ENCODE measurements around the gene GLB1L2. TPM values are rescaled to one million over a fixed set of nuclear protein-coding genes. Genes with fewer than 3 reads are reported as not detected.
A peak's percentile ranks its signal among the peaks of the same experiment; 100 is the strongest.
"Not testable (repeated sequence)": the region's sequence is repeated elsewhere in the genome, so short reads cannot be mapped to it uniquely, and the experiment has no call there.

The GLB1L2 gene
- total RNA-seq, 2 experiments from 2014 or later: 2.1 to 2.5 TPM

- POLR2A ChIA-PET: no interaction called here
- H3K27me3 Mint-ChIP-seq: no peaks in the 10 kb centered on the region
- no peak for DNase-seq
- peaks cover 3% of the 10 kb centered on the region for H3K4me1 Mint-ChIP-seq
- H3K27ac Mint-ChIP-seq: no peak overlapping the region
- CTCF ChIA-PET: interaction anchor here (1.4 kb wide), 1 partner anchor 37 kb away, joined by 3 read pairs; no protein-coding TSS in a partner anchor
- no peaks in the 10 kb centered on the region for H3K9me3 Mint-ChIP-seq
- H3K36me3 Mint-ChIP-seq (ENCODE audit: low read depth): peaks cover 10% of the 10 kb centered on the region
- H3K4me3 Mint-ChIP-seq: no peak overlapping the region
Measured at GRCh38 chr11:134293119-134294113, 38.4 kb upstream of the GLB1L2 start.

GRCh38 chr11:134294664-134295063 is 37.1 kb upstream of the GLB1L2 start:
- Mint-ChIP-seq H3K27ac (no peak overlapping the region), H3K4me3 (no peak overlapping the region), H3K36me3 (ENCODE audit: low read depth) (peaks cover 10% of the 10 kb centered on the region), H3K4me1 (peaks cover 3% of the 10 kb centered on the region), H3K9me3 (no peaks in the 10 kb centered on the region), H3K27me3 (no peaks in the 10 kb centered on the region)
- ChIA-PET CTCF (no interaction called here), POLR2A (no interaction called here)
- no peak for DNase-seq

GRCh38 chr11:134312223-134312622 is 19.6 kb upstream of the GLB1L2 start:
- no peak overlapping the region for H3K4me3 Mint-ChIP-seq
- CTCF ChIA-PET: no interaction called here
- H3K4me1 Mint-ChIP-seq: no peaks in the 10 kb centered on the region

GRCh38 chr11:134312807-134313206 is 19.0 kb upstream of the GLB1L2 start:
- H3K27me3 Mint-ChIP-seq: no peaks in the 10 kb centered on the region
- H3K4me1 Mint-ChIP-seq: no peaks in the 10 kb centered on the region

More at GRCh38 chr11:134312223-134312622, 19.6 kb upstream of the GLB1L2 start:
- H3K27me3 Mint-ChIP-seq: no peaks in the 10 kb centered on the region
- DNase-seq: no peak
- H3K9me3 Mint-ChIP-seq: no peaks in the 10 kb centered on the region
- peaks cover 14% of the 10 kb centered on the region for H3K36me3 Mint-ChIP-seq (ENCODE audit: low read depth)
- POLR2A ChIA-PET: no interaction called here
- no peak overlapping the region for H3K27ac Mint-ChIP-seq

GRCh38 chr11:134313379-134313778 is 18.4 kb upstream of the GLB1L2 start:
- no peak for DNase-seq
- Mint-ChIP-seq H3K4me1 (no peaks in the 10 kb centered on the region), H3K27ac (no peak overlapping the region), H3K9me3 (no peaks in the 10 kb centered on the region), H3K4me3 (no peak overlapping the region), H3K27me3 (no peaks in the 10 kb centered on the region), H3K36me3 (ENCODE audit: low read depth) (peaks cover 8% of the 10 kb centered on the region)
- ChIA-PET CTCF (no interaction called here), POLR2A (no interaction called here)

More at GRCh38 chr11:134312807-134313206, 19.0 kb upstream of the GLB1L2 start:
- H3K9me3 Mint-ChIP-seq: no peaks in the 10 kb centered on the region
- H3K27ac Mint-ChIP-seq: no peak overlapping the region
- POLR2A ChIA-PET: no interaction called here
- peaks cover 9% of the 10 kb centered on the region for H3K36me3 Mint-ChIP-seq (ENCODE audit: low read depth)
- DNase-seq: no peak
- H3K4me3 Mint-ChIP-seq: no peak overlapping the region
- CTCF ChIA-PET: no interaction called here

- no peak overlapping the region for H3K4me3 Mint-ChIP-seq
- CTCF ChIA-PET: no interaction called here
- H3K9me3 Mint-ChIP-seq: no peaks in the 10 kb centered on the region
- H3K27ac Mint-ChIP-seq: no peak overlapping the region
- H3K36me3 Mint-ChIP-seq (ENCODE audit: low read depth): peaks cover 11% of the 10 kb centered on the region
- DNase-seq: no peak
- no peaks in the 10 kb centered on the region for H3K4me1 Mint-ChIP-seq
- no peaks in the 10 kb centered on the region for H3K27me3 Mint-ChIP-seq
- POLR2A ChIA-PET: no interaction called here
Measured at GRCh38 chr11:134313821-134314607, 17.8 kb upstream of the GLB1L2 start.

- no peak overlapping the region for H3K27ac Mint-ChIP-seq
- CTCF ChIA-PET: no interaction called here
- peaks cover 9% of the 10 kb centered on the region for H3K9me3 Mint-ChIP-seq
- POLR2A ChIA-PET: no interaction called here
- H3K4me1 Mint-ChIP-seq: no peaks in the 10 kb centered on the region
- peaks cover 20% of the 10 kb centered on the region for H3K36me3 Mint-ChIP-seq (ENCODE audit: low read depth)
- no peaks in the 10 kb centered on the region for H3K27me3 Mint-ChIP-seq
- no peak for DNase-seq
- no peak overlapping the region for H3K4me3 Mint-ChIP-seq
Measured at GRCh38 chr11:134317103-134317502, 14.7 kb upstream of the GLB1L2 start.

- H3K4me1 Mint-ChIP-seq, H3K4me3 Mint-ChIP-seq, CTCF ChIA-PET, H3K27ac Mint-ChIP-seq, H3K27me3 Mint-ChIP-seq, DNase-seq, POLR2A ChIA-PET: not testable (repeated sequence)
- H3K36me3 Mint-ChIP-seq (ENCODE audit: low read depth): peaks cover 20% of the 10 kb centered on the region
- peaks cover 12% of the 10 kb centered on the region for H3K9me3 Mint-ChIP-seq
Measured at GRCh38 chr11:134321373-134321772, 10.4 kb upstream of the GLB1L2 start.

- Mint-ChIP-seq H3K4me1 (no peaks in the 10 kb centered on the region), H3K9me3 (peaks cover 12% of the 10 kb centered on the region), H3K27ac (no peak overlapping the region), H3K4me3 (no peak overlapping the region), H3K27me3 (peaks cover 2% of the 10 kb centered on the region), H3K36me3 (ENCODE audit: low read depth) (peaks cover 17% of the 10 kb centered on the region)
- ChIA-PET CTCF (interaction anchor here (1.0 kb wide), 1 partner anchor 47 kb away, joined by 3 read pairs; the partner anchor contains the start of gene GLB1L3), POLR2A (no interaction called here)
- DNase-seq: no peak
Measured at GRCh38 chr11:134322553-134322952, 9.2 kb upstream of the GLB1L2 start.

- Mint-ChIP-seq H3K4me3 (no peak overlapping the region), H3K9me3 (no peaks in the 10 kb centered on the region), H3K27me3 (peaks cover 31% of the 10 kb centered on the region), H3K36me3 (ENCODE audit: low read depth) (no peaks in the 10 kb centered on the region), H3K27ac (no peak overlapping the region), H3K4me1 (peaks cover 16% of the 10 kb centered on the region)
- no peak for DNase-seq
- ChIA-PET CTCF (no interaction called here), POLR2A (no interaction called here)
Measured at GRCh38 chr11:134328433-134328832, 3.4 kb upstream of the GLB1L2 start.

- Mint-ChIP-seq H3K4me1 (peaks cover 16% of the 10 kb centered on the region), H3K4me3 (peak overlapping the region; percentile 77), H3K9me3 (no peaks in the 10 kb centered on the region), H3K36me3 (ENCODE audit: low read depth) (no peaks in the 10 kb centered on the region), H3K27ac (no peak overlapping the region), H3K27me3 (peaks cover 49% of the 10 kb centered on the region)
- no peak for DNase-seq
- POLR2A ChIA-PET: no interaction called here
- CTCF ChIA-PET: interaction anchor here (1.3 kb wide), 1 partner anchor 38 kb away, joined by 3 read pairs; no protein-coding TSS in a partner anchor
Measured at GRCh38 chr11:134330611-134331353, 1.0 kb upstream of the GLB1L2 start.

- H3K27ac Mint-ChIP-seq: no peak overlapping the region
- no peak for DNase-seq
- H3K4me3 Mint-ChIP-seq: peak overlapping the region; percentile 62
- H3K36me3 Mint-ChIP-seq (ENCODE audit: low read depth): no peaks in the 10 kb centered on the region
- CTCF ChIA-PET: interaction anchor here (0.8 to 1.4 kb wide), 3 partner anchors 8 to 59 kb away, joined by 3 to 5 read pairs (median 4); partner anchors contain the start of gene GLB1L3
- peaks cover 16% of the 10 kb centered on the region for H3K4me1 Mint-ChIP-seq
- no peaks in the 10 kb centered on the region for H3K9me3 Mint-ChIP-seq
- POLR2A ChIA-PET: interaction anchor here (0.5 to 3.4 kb wide), 6 partner anchors 9 to 108 kb away, joined by 3 to 11 read pairs (median 4); partner anchors contain the start of genes GLB1L3, NCAPD3 and VPS26B
- peaks cover 49% of the 10 kb centered on the region for H3K27me3 Mint-ChIP-seq
Measured at GRCh38 chr11:134332189-134332631, 422 bp downstream of the GLB1L2 start.

Measured in activated CD4-positive, alpha-beta memory T cell treated with anti-CD3 and anti-CD28 coated beads, Interleukin-2, amount 10 ng/mL, durations not matched to agents 7 days and 5 days (primary cell).